B cell (primary cell): ENCODE results near the gene TTYH1. TPM values are rescaled to one million over a fixed set of nuclear protein-coding genes. Genes with fewer than 3 reads are reported as not detected.

Experiments used
- ATAC-seq: fragments of 200-7000 bp; cut with Tn5 transposase; one replicate; pipeline ENCODE4 v1.10.0; 2021; ENCODE audit warnings: low read depth, mild to moderate bottlenecking, moderate number of reproducible peaks, moderate library complexity
- CTCF ChIA-PET: fragments of 350-600 bp; sonication (Branson Sonifier 250); formaldehyde crosslinking; loops from one replicate; lab custom pipeline; 2021; ENCODE audit warnings: antibody characterized with exemption, inconsistent platforms; lab: Charles Lee
- POLR2A ChIA-PET: fragments of 350-600 bp; sonication (Branson Sonifier 250); formaldehyde crosslinking; loops from one replicate; lab custom pipeline; 2021; ENCODE audit warnings: antibody characterized with exemption; lab: Charles Lee
- DNase-seq: peaks from one replicate; pipeline ENCODE4 v3.0.0; 2013
- H2AFZ ChIP-seq: 2 replicates; pipeline ENCODE4 v1.6.1; 2012; ENCODE audit warnings: mild to moderate bottlenecking, low read depth, low read length; ENCODE audit not compliant: insufficient read depth, poor library complexity, severe bottlenecking
- H3K27ac ChIP-seq, 2 donors: 1 replicate in 1 of 2; 2 replicates in 1 of 2; pipeline ENCODE4 v1.5.1; 2012 to 2013; ENCODE audit warnings: low read length in 2 of 2, mild to moderate bottlenecking in 2 of 2, moderate library complexity in 1 of 2
- H3K27me3 ChIP-seq, 4 experiments: fragments of 200-600 bp in 1 of 4; sonication (generic) in 1 of 4; replicated peaks in 1 of 4; 1 replicate in 2 of 4; 2 replicates in 2 of 4; pipeline versions ENCODE4 v1.6.1 to v1.7.0; 2013 to 2016; ENCODE audit warnings: low read length in 3 of 4, mild to moderate bottlenecking in 2 of 4, mixed read lengths in 1 of 4, moderate library complexity in 1 of 4; ENCODE audit not compliant: insufficient read depth in 4 of 4, control insufficient read depth in 3 of 4; ENCODE audit errors: control extremely low read depth in 1 of 4
- H3K36me3 ChIP-seq, 2 experiments: replicated peaks in 1 of 2; 1 replicate in 1 of 2; 2 replicates in 1 of 2; pipeline versions ENCODE4 v1.6.1 to v1.7.1; 2013; ENCODE audit warnings: low read length in 1 of 2; ENCODE audit not compliant: insufficient read depth in 2 of 2, control insufficient read depth in 1 of 2; ENCODE audit errors: control extremely low read depth in 1 of 2, extremely low read depth in 1 of 2
- H3K4me1 ChIP-seq, 2 donors: fragments of 200-600 bp in 1 of 2; sonication (generic) in 1 of 2; 1 replicate in 1 of 2; 2 replicates in 1 of 2; pipeline versions ENCODE4 v1.5.1 to v1.6.1; 2013 to 2017; ENCODE audit warnings: low read length in 2 of 2; ENCODE audit not compliant: control insufficient read depth in 2 of 2, insufficient read depth in 2 of 2
- H3K4me2 ChIP-seq: replicated peaks from 2 replicates; pipeline ENCODE3; 2012; ENCODE audit warnings: mild to moderate bottlenecking, low read depth, low read length; ENCODE audit not compliant: poor library complexity, severe bottlenecking
- H3K4me3 ChIP-seq, 5 experiments: fragments of 200-600 bp in 1 of 5; sonication (generic) in 1 of 5; 1 replicate in 3 of 5; 2 replicates in 2 of 5; pipeline versions ENCODE4 v1.5.1 to v1.7.0; 2011 to 2016; ENCODE audit warnings: low read length in 4 of 5, mild to moderate bottlenecking in 4 of 5, low read depth in 2 of 5, control low read depth in 1 of 5, moderate library complexity in 1 of 5; ENCODE audit not compliant: insufficient read depth in 1 of 5; ENCODE audit errors: control extremely low read depth in 1 of 5, extremely low read depth in 1 of 5
- H3K79me2 ChIP-seq: fragments of 200-600 bp; sonication (generic); one replicate; pipeline ENCODE4 v1.6.0; 2016; ENCODE audit warnings: low read length; ENCODE audit not compliant: control insufficient read depth, insufficient read depth
- H3K9ac ChIP-seq: fragments of 200-600 bp; sonication (generic); 2 replicates; pipeline ENCODE4 v1.6.1; 2017; ENCODE audit warnings: mild to moderate bottlenecking, low read length, moderate library complexity
- H3K9me3 ChIP-seq, 3 donors: one replicate each; pipeline versions ENCODE4 v1.6.1 to v1.7.1; 2013; ENCODE audit warnings: low read length in 2 of 3; ENCODE audit not compliant: control insufficient read depth in 2 of 3, insufficient read depth in 1 of 3; ENCODE audit errors: control extremely low read depth in 1 of 3
- H4K20me1 ChIP-seq: 2 replicates; pipeline ENCODE4 v1.6.0; 2012; ENCODE audit warnings: mild to moderate bottlenecking, low read length; ENCODE audit not compliant: insufficient read depth, control insufficient read depth, poor library complexity, severe bottlenecking
- H3K27ac Mint-ChIP-seq: one replicate; pipeline ENCODE4 v1.8.0; 2021; ENCODE audit warnings: mixed read lengths
- H3K27me3 Mint-ChIP-seq: one replicate; pipeline ENCODE4 v1.8.0; 2021; ENCODE audit warnings: mixed read lengths
- H3K4me1 Mint-ChIP-seq: one replicate; pipeline ENCODE4 v1.8.0; 2021; ENCODE audit warnings: mixed read lengths
- H3K4me3 Mint-ChIP-seq: one replicate; pipeline ENCODE4 v1.8.0; 2021; ENCODE audit warnings: mixed read lengths
- H3K9me3 Mint-ChIP-seq: one replicate; pipeline ENCODE4 v1.8.0; 2022; ENCODE audit warnings: mixed read lengths; ENCODE audit not compliant: insufficient read depth
- EZH2 ChIP-seq: IDR thresholded peaks from 2 replicates; pipeline ENCODE4 v1.6.1; 2012; ENCODE audit warnings: borderline replicate concordance, low read depth, mild to moderate bottlenecking, moderate library complexity, low read length; ENCODE audit not compliant: insufficient read depth, poor library complexity, severe bottlenecking
- WGBS: methylation state at CpG from one replicate; pipeline ENCODE4 v1.1.5; 2013; ENCODE audit warnings: missing lambda C conversion rate; ENCODE audit not compliant: insufficient coverage; 5-methylcytosine and 5-hydroxymethylcytosine counted together
- intact Hi-C: fragments of 100-400 bp; cut with micrococcal nuclease; formaldehyde crosslinking; loops from one replicate; pipeline ENCODE4 v1.10.0; 2022
- polyA plus RNA-seq: library from polyadenylated mRNA; depleted of rRNA; stranded (reverse); fragments of >200 nt; gene quantifications from 2 replicates; pipeline ENCODE4 v1.2.3, GENCODE V29; 2012
- total RNA-seq, 2 donors: library from RNA; stranded (reverse); fragments of 120-200 nt in 1 of 2; gene quantifications; 1 replicate in 1 of 2; 2 replicates in 1 of 2; pipeline versions ENCODE4 v1.2.3 to v1.2.4, GENCODE V29; 2013 to 2022
- TF ChIP-seq, protein P1 (sequence below): fragments of 200-600 bp; IDR thresholded peaks from one replicate; pipeline ENCODE4 v1.8.0; 2022; ENCODE audit warnings: antibody characterized with exemption, mild to moderate bottlenecking

Gene TTYH1
- total and polyA plus RNA-seq, 2 donors (not counting 1 experiment from before 2014, with no cell fraction given), result not detected

DNA sequence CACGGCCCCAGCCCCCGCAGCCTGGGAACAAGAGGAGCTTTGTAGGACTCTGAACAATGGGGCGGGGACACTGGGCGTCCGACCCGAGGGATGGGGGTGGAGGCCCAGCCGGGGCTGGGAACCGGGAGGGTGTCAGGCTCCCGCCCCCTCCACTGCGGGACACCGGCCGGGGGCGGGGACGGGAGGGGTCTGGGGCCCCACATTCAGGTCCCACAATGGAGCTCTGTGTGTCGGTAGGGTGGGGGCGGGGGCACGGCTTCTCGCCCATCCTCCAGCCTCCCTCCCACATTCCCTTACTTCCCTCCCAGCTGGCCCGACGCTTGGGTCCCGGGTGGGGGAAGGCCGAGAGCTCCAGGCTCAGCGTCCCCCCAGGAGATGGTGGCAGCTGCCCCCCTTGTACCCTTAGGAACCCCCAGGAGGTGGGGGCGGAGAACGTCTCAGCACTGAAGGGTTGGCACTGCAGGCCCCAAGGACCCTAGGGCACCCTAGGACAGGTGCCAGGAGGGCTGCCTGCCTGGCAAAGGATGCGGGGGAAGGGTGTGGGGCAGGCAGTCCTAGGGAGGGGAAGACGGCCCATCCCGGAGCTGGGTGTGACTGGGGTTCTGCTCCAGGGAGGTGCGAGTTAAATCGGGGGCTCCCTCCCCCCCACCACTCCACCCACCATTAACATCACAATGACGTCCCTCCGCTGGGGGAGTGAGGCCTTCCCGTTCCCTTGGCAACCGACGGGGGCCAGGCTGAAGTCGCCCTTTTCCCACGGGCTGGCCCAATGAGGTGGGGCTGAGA, 5.3 kb downstream of the TTYH1 start:
- Mint-ChIP-seq H3K27me3 (peaks cover 38% of the 10 kb centered on the region), H3K27ac (no peak overlapping the region), H3K4me1 (peaks cover 12% of the 10 kb centered on the region), H3K9me3 (no peaks in the 10 kb centered on the region), H3K4me3 (no peak overlapping the region)
- CTCF ChIA-PET, result interaction anchor here (0.6 to 2.2 kb wide), 4 partner anchors 18 to 41 kb away, joined by 3 to 5 read pairs (median 3); no protein-coding TSS in a partner anchor
- Histone ChIP-seq H4K20me1 (no peaks in the 10 kb centered on the region), H3K9me3 (peaks cover 0 to 14% (median 0%) of the 10 kb centered on the region in 3 donors), H3K4me3 (no peak overlapping the region), H2AFZ (no peak overlapping the region), H3K79me2 (no peaks in the 10 kb centered on the region), H3K27me3 (peaks cover 0 to 52% (median 18%) of the 10 kb centered on the region in 4 experiments), H3K27ac (no peak overlapping the region), H3K4me2 (no peak overlapping the region), H3K36me3 (no peaks in the 10 kb centered on the region), H3K9ac (no peak overlapping the region), H3K4me1 (peaks cover 12 to 25% of the 10 kb centered on the region in 2 donors)
- TF ChIP-seq, protein P1, sequence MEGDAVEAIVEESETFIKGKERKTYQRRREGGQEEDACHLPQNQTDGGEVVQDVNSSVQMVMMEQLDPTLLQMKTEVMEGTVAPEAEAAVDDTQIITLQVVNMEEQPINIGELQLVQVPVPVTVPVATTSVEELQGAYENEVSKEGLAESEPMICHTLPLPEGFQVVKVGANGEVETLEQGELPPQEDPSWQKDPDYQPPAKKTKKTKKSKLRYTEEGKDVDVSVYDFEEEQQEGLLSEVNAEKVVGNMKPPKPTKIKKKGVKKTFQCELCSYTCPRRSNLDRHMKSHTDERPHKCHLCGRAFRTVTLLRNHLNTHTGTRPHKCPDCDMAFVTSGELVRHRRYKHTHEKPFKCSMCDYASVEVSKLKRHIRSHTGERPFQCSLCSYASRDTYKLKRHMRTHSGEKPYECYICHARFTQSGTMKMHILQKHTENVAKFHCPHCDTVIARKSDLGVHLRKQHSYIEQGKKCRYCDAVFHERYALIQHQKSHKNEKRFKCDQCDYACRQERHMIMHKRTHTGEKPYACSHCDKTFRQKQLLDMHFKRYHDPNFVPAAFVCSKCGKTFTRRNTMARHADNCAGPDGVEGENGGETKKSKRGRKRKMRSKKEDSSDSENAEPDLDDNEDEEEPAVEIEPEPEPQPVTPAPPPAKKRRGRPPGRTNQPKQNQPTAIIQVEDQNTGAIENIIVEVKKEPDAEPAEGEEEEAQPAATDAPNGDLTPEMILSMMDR, result no peak
- TF ChIP-seq EZH2, result no peak
- no peak for ATAC-seq
- POLR2A ChIA-PET, result interaction anchor here (0.6 kb wide), 1 partner anchor 16 kb away, joined by 9 read pairs; no protein-coding TSS in a partner anchor
- intact Hi-C loops, result no loop called here
- DNase-seq, result no peak
- 57% methylated on average over 15 of the region's 37 CpGs for WGBS

DNA sequence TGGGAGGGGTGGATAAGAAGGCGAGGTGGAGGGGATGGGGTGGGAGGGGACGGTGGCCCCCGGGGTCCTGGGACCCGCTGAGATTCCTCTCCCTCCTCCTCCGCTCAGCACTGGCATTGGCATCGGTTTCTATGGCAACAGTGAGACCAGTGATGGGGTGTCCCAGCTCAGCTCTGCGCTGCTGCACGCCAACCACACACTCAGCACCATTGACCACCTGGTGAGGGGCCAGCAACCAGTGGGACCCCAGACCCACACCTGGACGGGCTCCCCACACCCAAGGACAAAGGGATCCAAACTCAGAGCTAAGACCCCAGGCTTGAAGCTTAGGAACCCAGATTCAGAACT, 5.9 kb downstream of the TTYH1 start:
- no peaks in the 10 kb centered on the region for H3K36me3 ChIP-seq
- Mint-ChIP-seq H3K27ac (no peak overlapping the region), H3K4me3 (no peak overlapping the region), H3K27me3 (peaks cover 32% of the 10 kb centered on the region), H3K9me3 (no peaks in the 10 kb centered on the region), H3K4me1 (peaks cover 12% of the 10 kb centered on the region)
- TF ChIP-seq EZH2, result no peak
- TF ChIP-seq, protein P1, result no peak
- no peak for DNase-seq
- peaks cover 0 to 8% (median 0%) of the 10 kb centered on the region in 3 donors for H3K9me3 ChIP-seq
- ChIA-PET POLR2A (no interaction called here), CTCF (interaction anchor here (0.9 to 2.2 kb wide), 3 partner anchors 18 to 30 kb away, joined by 3 to 5 read pairs (median 3); no protein-coding TSS in a partner anchor)
- no peak overlapping the region for H3K27ac ChIP-seq
- no peaks in the 10 kb centered on the region for H3K79me2 ChIP-seq
- H3K4me2 ChIP-seq, result no peak overlapping the region
- intact Hi-C loops, result no loop called here
- H2AFZ ChIP-seq, result no peak overlapping the region
- H3K27me3 ChIP-seq, result peaks cover 0 to 46% (median 13%) of the 10 kb centered on the region in 4 experiments
- WGBS, result 83% methylated on average over 7 of the region's 9 CpGs
- peaks cover 9 to 20% of the 10 kb centered on the region in 2 donors for H3K4me1 ChIP-seq
- no peak overlapping the region for H3K4me3 ChIP-seq
- no peak overlapping the region for H3K9ac ChIP-seq
- H4K20me1 ChIP-seq, result no peaks in the 10 kb centered on the region
- ATAC-seq, result no peak
